Stomach smooth muscle (tissue), 2 donors: Measurements from ENCODE around the gene SHE.
A peak's percentile ranks its signal among the peaks of the same experiment; 100 is the strongest.

ENCODE experiments used
- H3K27ac ChIP-seq: one replicate; pipeline ENCODE4 v1.7.0; 2013; ENCODE audit warnings: mild to moderate bottlenecking, low read length, inconsistent platforms
- H3K27me3 ChIP-seq, 2 donors: one replicate each; pipeline ENCODE4 v1.7.0; 2013; ENCODE audit warnings: low read length in 2 of 2; ENCODE audit not compliant: insufficient read depth in 2 of 2, control insufficient read depth in 1 of 2
- H3K36me3 ChIP-seq, 2 donors: one replicate each; pipeline ENCODE4 v1.7.0; 2013; ENCODE audit warnings: low read length in 2 of 2; ENCODE audit not compliant: control insufficient read depth in 2 of 2, insufficient read depth in 2 of 2
- H3K4me1 ChIP-seq: one replicate; pipeline ENCODE4 v1.7.0; 2013; ENCODE audit warnings: low read length; ENCODE audit not compliant: control insufficient read depth, insufficient read depth
- H3K4me3 ChIP-seq, 2 donors: one replicate each; pipeline ENCODE4 v1.7.0; 2013; ENCODE audit warnings: low read length in 2 of 2
- H3K9ac ChIP-seq, 2 donors: one replicate each; pipeline ENCODE4 v1.7.0; 2013; ENCODE audit warnings: low read length in 2 of 2, mild to moderate bottlenecking in 1 of 2
- H3K9me3 ChIP-seq, 2 donors: one replicate each; pipeline ENCODE4 v1.7.0; 2013; ENCODE audit warnings: low read length in 2 of 2; ENCODE audit not compliant: control insufficient read depth in 2 of 2
- donor health status: healthy.
- donor health status: Pancreatic carcinoma.

SHE gene

DNA sequence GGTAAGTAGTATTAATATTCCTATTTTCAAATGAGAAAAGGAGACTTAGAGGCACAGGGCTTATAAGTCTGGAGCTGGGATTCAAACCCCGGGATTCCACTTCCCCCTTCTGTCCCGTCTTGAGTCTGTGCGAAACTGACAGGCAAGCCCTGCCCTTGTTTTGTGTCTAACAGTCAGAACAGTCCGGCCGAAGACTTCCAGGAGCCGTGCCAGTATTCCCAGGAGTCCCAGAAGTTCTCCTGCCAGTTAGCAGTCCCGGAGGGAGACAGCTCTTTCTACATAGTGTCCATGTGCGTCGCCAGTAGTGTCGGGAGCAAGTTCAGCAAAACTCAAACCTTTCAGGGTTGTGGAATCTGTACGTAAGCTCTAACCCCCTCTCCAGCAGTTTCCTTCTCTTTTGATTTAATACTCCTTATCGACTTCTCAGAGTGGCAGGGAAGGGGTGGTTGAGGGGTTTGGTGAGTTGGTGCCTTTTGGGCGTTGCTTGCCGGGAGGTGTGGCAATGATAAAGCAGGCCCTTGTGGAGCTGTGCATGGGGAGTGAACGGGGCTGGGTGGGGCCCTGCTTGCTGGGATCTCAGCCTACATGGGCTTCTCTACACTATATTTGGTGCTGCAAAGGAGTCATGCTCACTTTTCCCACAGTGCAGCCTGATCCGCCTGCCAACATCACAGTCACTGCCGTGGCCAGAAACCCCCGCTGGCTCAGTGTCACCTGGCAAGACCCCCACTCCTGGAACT lies 67.7 kb downstream of the SHE start:
- Histone ChIP-seq H3K36me3 (peaks cover 0 to 5% of the 10 kb centered on the region in 2 donors), H3K27ac (peak overlapping the region; percentile 96), H3K27me3 (no peaks in the 10 kb centered on the region), H3K4me3 (peak overlapping the region; percentile 20 to 63), H3K9ac (peak overlapping the region; percentile 72 to 76), H3K9me3 (no peaks in the 10 kb centered on the region), H3K4me1 (peaks cover 57% of the 10 kb centered on the region)

DNA sequence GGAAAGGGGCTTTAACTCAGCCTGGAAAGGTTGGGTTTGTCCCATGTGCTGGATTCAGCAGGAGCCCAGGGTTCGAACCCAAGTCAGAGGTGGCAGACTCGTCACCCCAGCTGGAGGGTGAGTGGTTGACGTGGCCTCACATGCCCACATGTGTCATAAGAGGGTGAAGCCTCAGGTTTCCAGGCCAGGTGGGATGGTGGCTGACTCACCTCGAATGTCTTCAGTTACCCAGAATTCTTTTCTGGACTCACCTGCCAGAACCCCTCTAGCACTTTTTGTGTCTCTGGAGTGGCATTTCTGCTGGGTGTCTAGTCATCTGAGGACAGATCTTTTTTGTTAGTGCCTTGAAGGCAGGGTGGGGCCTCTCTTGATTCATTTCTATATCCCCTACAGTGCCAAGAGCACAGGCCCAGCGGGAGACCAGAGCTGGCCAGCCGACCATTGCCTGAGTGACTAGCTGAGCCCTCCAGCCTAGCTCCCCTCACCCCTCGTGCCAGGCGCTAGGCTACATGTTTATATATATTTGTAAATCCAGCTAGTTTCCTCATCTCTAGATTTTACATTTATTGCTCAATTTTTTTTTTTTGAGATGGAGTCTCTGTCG lies 68.9 kb downstream of the SHE start:
- H3K4me3 ChIP-seq: peak overlapping the region; percentile 18 to 35
- H3K9ac ChIP-seq: peak overlapping the region; percentile 61 to 68
- peak overlapping the region; percentile 96 for H3K27ac ChIP-seq
- no peaks in the 10 kb centered on the region for H3K9me3 ChIP-seq
- peaks cover 69% of the 10 kb centered on the region for H3K4me1 ChIP-seq
- H3K36me3 ChIP-seq: peaks cover 0 to 5% of the 10 kb centered on the region in 2 donors
- no peaks in the 10 kb centered on the region for H3K27me3 ChIP-seq

DNA sequence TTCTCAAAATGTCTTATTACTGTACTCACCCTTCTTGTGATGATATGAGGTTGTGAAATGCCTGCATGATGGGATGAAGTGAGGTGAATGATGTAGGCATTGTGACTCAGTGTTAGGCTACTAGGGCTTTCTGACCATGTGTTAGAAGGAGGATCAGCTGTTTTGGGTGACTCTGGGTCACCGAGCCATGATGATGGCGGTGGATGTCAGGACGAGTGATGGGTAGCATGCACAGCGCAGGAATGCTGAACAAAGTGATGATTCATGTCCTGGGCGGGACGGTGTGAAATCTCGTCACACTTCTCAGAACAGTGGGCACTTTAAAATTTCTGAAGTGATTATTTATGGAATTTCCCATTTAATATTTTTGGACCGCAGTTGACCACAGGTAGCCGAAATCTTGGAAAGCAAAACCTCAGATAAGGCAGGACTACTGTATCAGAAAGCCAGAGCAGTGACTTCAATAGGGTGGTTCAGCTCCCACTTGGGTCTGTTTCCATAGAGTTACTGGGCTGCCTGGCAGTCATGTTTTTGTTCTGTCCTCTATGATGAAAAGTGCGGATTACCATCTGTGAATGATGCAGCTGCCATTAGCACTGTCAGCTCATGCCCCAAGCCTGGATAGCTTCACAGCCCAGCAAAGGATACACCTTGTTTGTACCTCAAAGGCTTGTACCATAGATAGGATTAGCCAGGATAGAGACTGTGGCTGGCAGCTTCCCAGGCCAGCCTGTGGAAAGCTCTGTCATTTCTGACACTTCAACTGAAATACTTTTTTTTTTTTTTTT lies 70.4 kb downstream of the SHE start:
- Histone ChIP-seq H3K9me3 (no peaks in the 10 kb centered on the region), H3K4me3 (peak overlapping the region in 1 of 2 donors; percentile 8), H3K27ac (peak overlapping the region; percentile 96), H3K4me1 (peaks cover 79% of the 10 kb centered on the region), H3K36me3 (peaks cover 0 to 5% of the 10 kb centered on the region in 2 donors), H3K9ac (peak overlapping the region in 1 of 2 donors; percentile 61), H3K27me3 (no peaks in the 10 kb centered on the region)

DNA sequence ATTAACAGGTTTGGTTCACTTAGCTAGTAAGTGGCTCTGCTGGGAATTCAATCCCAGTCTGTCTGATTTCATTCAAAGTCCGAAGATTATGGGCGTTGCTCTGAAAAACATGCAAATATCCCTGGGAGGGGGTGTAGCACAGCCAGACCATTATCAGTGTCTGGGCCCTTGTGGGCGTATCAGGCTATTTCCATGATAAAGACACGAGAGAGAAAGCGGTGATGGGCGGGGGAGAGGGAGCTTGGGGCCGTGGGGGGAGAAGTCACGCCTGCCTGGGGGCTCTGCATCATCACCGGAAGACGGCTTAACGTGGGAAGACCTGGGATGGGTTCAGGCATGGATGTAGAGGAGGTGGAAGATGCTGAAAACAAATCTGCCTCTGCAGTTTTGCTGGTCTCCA lies 71.3 kb downstream of the SHE start:
- H3K9ac ChIP-seq: no peak overlapping the region
- no peaks in the 10 kb centered on the region for H3K9me3 ChIP-seq
- H3K4me3 ChIP-seq: no peak overlapping the region
- no peaks in the 10 kb centered on the region for H3K27me3 ChIP-seq
- peaks cover 75% of the 10 kb centered on the region for H3K4me1 ChIP-seq
- H3K27ac ChIP-seq: peak overlapping the region; percentile 96
- H3K36me3 ChIP-seq: peaks cover 0 to 5% of the 10 kb centered on the region in 2 donors

DNA sequence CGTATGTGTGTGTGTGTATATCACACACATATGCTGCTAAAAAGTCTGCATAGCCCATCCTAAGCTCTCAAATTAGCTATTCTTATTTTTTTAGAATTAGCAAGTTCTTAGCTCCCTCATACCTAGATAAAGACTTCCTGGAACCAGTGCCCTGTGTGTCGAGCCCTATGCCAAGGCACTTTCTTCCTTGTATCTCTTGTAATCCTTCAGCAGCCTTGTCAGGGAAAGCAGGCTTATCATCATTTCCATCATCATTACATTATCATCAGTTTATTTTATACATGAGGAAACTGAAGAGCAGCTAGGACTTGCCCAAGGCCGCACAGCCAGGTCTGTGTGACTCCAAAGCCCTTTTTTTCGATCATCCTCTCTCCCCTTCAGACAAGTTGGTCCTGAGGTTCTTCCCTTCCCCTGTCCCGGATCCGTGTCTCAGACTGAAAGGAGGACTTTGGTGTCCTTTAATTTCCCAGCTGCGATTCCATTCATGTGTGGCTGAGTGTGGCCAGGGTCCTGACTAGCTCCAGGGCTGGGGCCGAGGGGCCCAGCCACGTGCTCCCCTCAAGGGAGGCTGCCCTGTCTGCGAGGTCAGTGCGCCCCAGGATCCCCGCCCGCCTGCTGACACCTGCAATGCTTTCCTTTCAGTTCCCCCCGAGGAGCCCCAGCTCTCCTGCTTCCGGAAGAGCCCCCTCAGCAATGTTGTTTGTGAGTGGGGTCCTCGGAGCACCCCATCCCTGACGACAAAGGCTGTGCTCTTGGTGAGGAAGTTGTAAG lies 72.2 kb downstream of the SHE start:
- Histone ChIP-seq H3K4me3 (no peak overlapping the region), H3K9me3 (no peaks in the 10 kb centered on the region), H3K27me3 (no peaks in the 10 kb centered on the region), H3K4me1 (peaks cover 70% of the 10 kb centered on the region), H3K9ac (peak overlapping the region in 1 of 2 donors; percentile 29), H3K36me3 (peaks cover 0 to 5% of the 10 kb centered on the region in 2 donors), H3K27ac (peak overlapping the region; percentile 96)
